Endothelial cell of umbilical vein (primary cell): ENCODE measurements around the gene LRRC8C. TPM values are rescaled to one million over a fixed set of nuclear protein-coding genes. Genes with fewer than 3 reads are reported as not detected.

Experiments
- BruUV-seq: library from RNA; stranded (reverse); fragments of 400-500 nt; replicated peaks from 2 replicates; lab custom pipeline; 2021; lab: Mats Ljungman, UMichigan
- CTCF ChIA-PET: fragments of 300-600, 350-600 bp; sonication (Branson Sonifier 250); formaldehyde crosslinking; loops from one replicate; lab custom pipeline; 2021; ENCODE audit warnings: antibody characterized with exemption, inconsistent platforms; lab: Charles Lee
- POLR2A ChIA-PET: fragments of 300-600, 350-600 bp; sonication (Branson Sonifier 250); formaldehyde crosslinking; loops from one replicate; lab custom pipeline; 2021; ENCODE audit warnings: antibody characterized with exemption, inconsistent platforms; lab: Charles Lee
- DNase-seq: peaks from one replicate; pipeline ENCODE4 v3.0.0-alpha.2; 2011; ENCODE audit warnings: low read depth, low spot score
- FAIRE-seq: peaks from 2 replicates; lab custom pipeline; 2011; peaks lifted over from hg19 to GRCh38; lab: Jason Lieb, UNC
- H2AFZ ChIP-seq: 2 replicates; pipeline ENCODE4 v1.6.0; 2012; ENCODE audit warnings: low read depth, low read length, control low read depth, inconsistent platforms
- H3K27ac ChIP-seq: 2 replicates; pipeline ENCODE4 v1.5.1; 2011; ENCODE audit warnings: low read depth, mild to moderate bottlenecking, control low read depth, low read length, moderate library complexity; ENCODE audit not compliant: insufficient read depth
- H3K27me3 ChIP-seq, 2 experiments: 2 replicates each; pipeline versions ENCODE4 v1.6.0 to v1.6.1; 2011; ENCODE audit warnings: low read length in 2 of 2, mixed read lengths in 1 of 2; ENCODE audit not compliant: control insufficient read depth in 2 of 2, insufficient read depth in 2 of 2
- H3K36me3 ChIP-seq, 2 experiments: 2 replicates in 1 of 2; 3 replicates in 1 of 2; pipeline ENCODE4 v1.5.1; 2011; ENCODE audit warnings: low read length in 2 of 2, mild to moderate bottlenecking in 1 of 2, moderate library complexity in 1 of 2; ENCODE audit not compliant: control insufficient read depth in 2 of 2, insufficient read depth in 2 of 2; ENCODE audit errors: extremely low read depth in 1 of 2
- H3K4me1 ChIP-seq: 3 replicates; pipeline ENCODE4 v1.5.1; 2011; ENCODE audit warnings: mild to moderate bottlenecking, low read length; ENCODE audit not compliant: control insufficient read depth, insufficient read depth; ENCODE audit errors: extremely low read depth
- H3K4me2 ChIP-seq: 2 replicates; pipeline ENCODE4 v1.6.1; 2011; ENCODE audit warnings: low read length, control low read depth, mixed read lengths; ENCODE audit not compliant: insufficient read depth
- H3K4me3 ChIP-seq, 3 experiments: fragments of 200-600 bp in 1 of 3; sonication (generic), shearing (Covaris generic) in 1 of 3; replicated peaks in 1 of 3; 2 replicates each; pipeline ENCODE4 v1.5.1; 2011 to 2016; ENCODE audit warnings: control low read depth in 3 of 3, low read length in 3 of 3, mild to moderate bottlenecking in 2 of 3, inconsistent platforms in 1 of 3, low read depth in 1 of 3, moderate library complexity in 1 of 3; ENCODE audit not compliant: insufficient read depth in 1 of 3
- H3K79me2 ChIP-seq: 2 replicates; pipeline ENCODE4 v1.6.0; 2012; ENCODE audit warnings: low read length, inconsistent platforms; ENCODE audit not compliant: control insufficient read depth, insufficient read depth
- H3K9ac ChIP-seq: replicated peaks from 2 replicates; pipeline ENCODE3; 2011; ENCODE audit warnings: low read length, control low read depth; ENCODE audit not compliant: insufficient read depth; ENCODE audit errors: extremely low read depth
- H3K9me1 ChIP-seq: replicated peaks from 3 replicates; pipeline ENCODE4 v1.6.0; 2011; ENCODE audit warnings: mild to moderate bottlenecking, low read length; ENCODE audit not compliant: control insufficient read depth, insufficient read depth; ENCODE audit errors: extremely low read depth
- H3K9me3 ChIP-seq: replicated peaks from 2 replicates; pipeline ENCODE4 v1.5.1; 2012; ENCODE audit warnings: low read length, inconsistent platforms; ENCODE audit not compliant: control insufficient read depth, insufficient read depth
- H4K20me1 ChIP-seq: replicated peaks from 2 replicates; pipeline ENCODE3; 2011; ENCODE audit warnings: mild to moderate bottlenecking, low read length; ENCODE audit not compliant: control insufficient read depth, insufficient read depth; ENCODE audit errors: extremely low read depth
- EZH2 ChIP-seq: IDR thresholded peaks from 2 replicates; pipeline ENCODE4 v1.6.1; 2012; ENCODE audit warnings: borderline replicate concordance, low read depth, mild to moderate bottlenecking, moderate library complexity, low read length, inconsistent platforms; ENCODE audit not compliant: severe bottlenecking
- GATA2 ChIP-seq: IDR thresholded peaks from 2 replicates; pipeline ENCODE4 v1.7.0; 2011; ENCODE audit warnings: low read depth, mild to moderate bottlenecking, moderate library complexity, mixed read lengths, low read length; ENCODE audit not compliant: insufficient read length, insufficient read depth
- JUN ChIP-seq: IDR thresholded peaks from 2 replicates; pipeline ENCODE4 v1.6.1; 2011; ENCODE audit warnings: borderline replicate concordance, low read depth; ENCODE audit not compliant: insufficient read length, insufficient read depth
- MAX ChIP-seq: IDR thresholded peaks from 2 replicates; pipeline ENCODE4 v1.6.1; 2011; ENCODE audit not compliant: insufficient read depth, insufficient read length
- POLR2A ChIP-seq: IDR thresholded peaks from 2 replicates; pipeline ENCODE4 v1.6.1; 2012; ENCODE audit warnings: low read depth, mild to moderate bottlenecking, control low read depth, low read length
- POLR2AphosphoS5 ChIP-seq: IDR thresholded peaks from 2 replicates; pipeline ENCODE4 v1.6.1; 2012; ENCODE audit warnings: low read depth, mild to moderate bottlenecking, control low read depth, low read length, moderate library complexity; ENCODE audit not compliant: insufficient read depth
- dilution Hi-C: fragments of 300-500 bp; cut with MboI; formaldehyde crosslinking; loops from one replicate; pipeline ENCODE4 v1.15.0; 2019; ENCODE audit warnings: low sequenced_read_pairs; ENCODE audit not compliant: extremely low pct_ligation_motif_present
- intact Hi-C: fragments of 100-400 bp; cut with micrococcal nuclease; formaldehyde crosslinking; loops from one replicate; pipeline ENCODE4 v1.10.0; 2022
- polyA plus RNA-seq, 4 experiments: library from polyadenylated mRNA; depleted of rRNA in 3 of 4; stranded (reverse) in 3 of 4; unstranded in 1 of 4; fragments of >200 nt; gene quantifications; 2 replicates each; pipeline versions ENCODE4 v1.2.1 to v1.2.3, GENCODE V29; 2011 to 2012; ENCODE audit warnings: missing spikeins in 1 of 4
- total RNA-seq: library from RNA; stranded (reverse); gene quantifications from 2 replicates; pipeline ENCODE4 v1.2.3, GENCODE V29; 2021
- TF ChIP-seq, protein P1 (sequence below), 2 donors: IDR thresholded peaks; 1 replicate in 1 of 2; 2 replicates in 1 of 2; pipeline ENCODE4 v1.5.1; 2011; ENCODE audit warnings: low read length in 2 of 2, mild to moderate bottlenecking in 2 of 2, moderate library complexity in 2 of 2, control low read depth in 1 of 2, inconsistent platforms in 1 of 2, low read depth in 1 of 2; ENCODE audit not compliant: insufficient read depth in 1 of 2; ENCODE audit errors: extremely low read depth in 1 of 2

Gene LRRC8C
- total and polyA plus RNA-seq, 2 donors (not counting 3 experiments of a cell fraction or from before 2014, with no cell fraction given): 33.6 to 51.5 TPM

DNA sequence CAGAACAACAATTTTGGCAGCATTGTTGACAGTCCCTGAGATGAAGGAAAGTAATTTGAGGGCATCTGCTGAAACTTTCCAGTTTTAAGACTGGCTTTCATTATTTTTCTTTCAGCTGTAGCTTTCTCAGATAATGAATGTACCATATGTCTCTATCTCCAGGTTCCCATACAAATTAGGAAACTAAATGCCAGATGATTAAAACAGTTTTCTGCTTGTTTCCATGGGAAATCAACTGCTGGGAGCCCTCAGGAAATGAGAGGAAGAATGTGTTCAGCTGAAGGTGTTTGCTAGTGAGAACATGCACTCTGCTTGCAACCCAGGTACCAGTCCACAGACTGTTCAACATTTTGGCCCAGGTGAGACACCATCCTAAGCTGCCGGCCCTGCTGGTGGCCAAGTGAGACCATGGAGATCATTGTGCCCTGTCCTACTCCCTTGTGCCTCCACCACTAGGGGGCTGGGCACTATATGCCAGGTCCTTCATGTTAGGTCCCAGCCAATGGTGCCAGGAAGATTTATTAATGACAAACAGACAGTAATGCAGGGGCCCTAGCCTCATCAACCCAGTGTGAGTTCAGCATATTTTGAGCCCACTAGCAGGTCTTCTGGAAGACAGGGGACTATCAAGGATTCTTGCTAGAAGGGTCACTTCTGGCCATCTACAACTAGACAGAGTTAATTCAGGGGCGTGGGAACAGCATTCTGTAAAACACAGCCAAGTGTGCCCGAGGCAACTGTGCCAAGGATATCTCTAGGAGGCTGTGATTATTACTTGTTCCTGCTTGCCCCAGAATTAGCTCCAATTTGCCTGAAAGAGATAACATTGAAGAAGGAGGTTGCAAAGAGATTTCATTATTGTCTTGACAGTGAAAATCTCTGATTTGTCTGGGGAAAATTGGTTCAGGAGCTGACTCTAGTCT lies 17.0 kb upstream of the LRRC8C start:
- no peak overlapping the region for H2AFZ ChIP-seq
- DNase-seq (peak; percentile 25), FAIRE-seq (peak; percentile 60)
- H4K20me1 ChIP-seq: no peaks in the 10 kb centered on the region
- H3K36me3 ChIP-seq: no peaks in the 10 kb centered on the region
- no peak for TF ChIP-seq POLR2A
- TF ChIP-seq MAX: no peak
- no peak for TF ChIP-seq GATA2
- TF ChIP-seq, protein P1, sequence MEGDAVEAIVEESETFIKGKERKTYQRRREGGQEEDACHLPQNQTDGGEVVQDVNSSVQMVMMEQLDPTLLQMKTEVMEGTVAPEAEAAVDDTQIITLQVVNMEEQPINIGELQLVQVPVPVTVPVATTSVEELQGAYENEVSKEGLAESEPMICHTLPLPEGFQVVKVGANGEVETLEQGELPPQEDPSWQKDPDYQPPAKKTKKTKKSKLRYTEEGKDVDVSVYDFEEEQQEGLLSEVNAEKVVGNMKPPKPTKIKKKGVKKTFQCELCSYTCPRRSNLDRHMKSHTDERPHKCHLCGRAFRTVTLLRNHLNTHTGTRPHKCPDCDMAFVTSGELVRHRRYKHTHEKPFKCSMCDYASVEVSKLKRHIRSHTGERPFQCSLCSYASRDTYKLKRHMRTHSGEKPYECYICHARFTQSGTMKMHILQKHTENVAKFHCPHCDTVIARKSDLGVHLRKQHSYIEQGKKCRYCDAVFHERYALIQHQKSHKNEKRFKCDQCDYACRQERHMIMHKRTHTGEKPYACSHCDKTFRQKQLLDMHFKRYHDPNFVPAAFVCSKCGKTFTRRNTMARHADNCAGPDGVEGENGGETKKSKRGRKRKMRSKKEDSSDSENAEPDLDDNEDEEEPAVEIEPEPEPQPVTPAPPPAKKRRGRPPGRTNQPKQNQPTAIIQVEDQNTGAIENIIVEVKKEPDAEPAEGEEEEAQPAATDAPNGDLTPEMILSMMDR (IDR thresholded peaks at IDR 0.05; ENCODE audit: extremely low read depth in 1 of 2, insufficient read depth in 1 of 2, low read depth in 1 of 2, low read length in 2 of 2): peak; percentile 36 to 61
- TF ChIP-seq POLR2AphosphoS5: no peak
- TF ChIP-seq EZH2: no peak
- TF ChIP-seq JUN: no peak
- no peak overlapping the region for H3K4me3 ChIP-seq
- intact Hi-C loops: no loop called here
- dilution Hi-C loops: no loop called here
- H3K9me3 ChIP-seq: no peaks in the 10 kb centered on the region
- H3K9me1 ChIP-seq: no peaks in the 10 kb centered on the region
- no peaks in the 10 kb centered on the region for H3K79me2 ChIP-seq
- H3K27ac ChIP-seq: no peak overlapping the region
- H3K27me3 ChIP-seq: no peaks in the 10 kb centered on the region
- no peaks in the 10 kb centered on the region for H3K4me1 ChIP-seq
- BruUV-seq: no TSS peak
- H3K9ac ChIP-seq: no peak overlapping the region
- ChIA-PET POLR2A (no interaction called here), CTCF (interaction anchor here (0.7 to 2.6 kb wide), 8 partner anchors 9 to 165 kb away, joined by 3 to 25 read pairs (median 3); no protein-coding TSS in a partner anchor)
- H3K4me2 ChIP-seq: no peak overlapping the region
